HepG2 (cell line): Measurements from ENCODE around the gene STOM. TPM values are rescaled to one million over a fixed set of nuclear protein-coding genes. Genes with fewer than 3 reads are reported as not detected.

Source experiments
- ATAC-seq: fragments of 200-7000 bp; cut with Tn5 transposase; 3 replicates; pipeline ENCODE4 v1.9.1; 2020; ENCODE audit warnings: mild to moderate bottlenecking, moderate library complexity
- BruUV-seq: library from RNA; stranded (reverse); fragments of 400-500 nt; replicated peaks from 2 replicates; lab custom pipeline; 2021; lab: Mats Ljungman, UMichigan
- CTCF ChIA-PET: fragments of 300-600 bp; formaldehyde crosslinking; extraction: SDS; loops from one replicate; lab custom pipeline; 2021; ENCODE audit warnings: low total read pairs, inconsistent platforms, low intra/inter-chr PET ratio; lab: Yijun Ruan, JAX
- POLR2A ChIA-PET: fragments of 350-600 bp; sonication (Branson Sonifier 250); formaldehyde crosslinking; loops from one replicate; lab custom pipeline; 2020; ENCODE audit warnings: antibody characterized with exemption, inconsistent platforms; lab: Yijun Ruan, JAX
- DNase-seq: peaks from one replicate; pipeline ENCODE4 v3.0.0-alpha.2; 2015; ENCODE audit warnings: low spot score
- FAIRE-seq: peaks from 3 replicates; lab custom pipeline; 2011; peaks lifted over from hg19 to GRCh38; lab: Jason Lieb, UNC
- H2AFZ ChIP-seq: one replicate; pipeline ENCODE4 v1.6.1; 2011; ENCODE audit warnings: low read length, inconsistent platforms
- H3K27ac ChIP-seq: fragments of 300-600 bp; 3 replicates; pipeline ENCODE4 v1.8.0; 2011; ENCODE audit warnings: mixed run types, mild to moderate bottlenecking, mixed read lengths, low read length, inconsistent platforms; ENCODE audit not compliant: insufficient read depth; ENCODE audit errors: extremely low read length
- H3K27me3 ChIP-seq, 2 experiments: fragments of 200-600 bp in 1 of 2; 2 replicates in 1 of 2; 3 replicates in 1 of 2; pipeline versions ENCODE4 v1.6.0 to v1.8.0; 2011; ENCODE audit warnings: low read length in 2 of 2, mild to moderate bottlenecking in 2 of 2, moderate library complexity in 2 of 2, inconsistent platforms in 1 of 2; ENCODE audit not compliant: insufficient read depth in 2 of 2, control insufficient read depth in 1 of 2
- H3K36me3 ChIP-seq, 2 experiments: fragments of 200-600 bp in 1 of 2; replicated peaks in 1 of 2; 2 replicates in 1 of 2; 3 replicates in 1 of 2; pipeline versions ENCODE4 v1.5.1 to v1.8.0; 2011; ENCODE audit warnings: low read length in 2 of 2, inconsistent platforms in 1 of 2; ENCODE audit not compliant: insufficient read depth in 2 of 2, control insufficient read depth in 1 of 2
- H3K4me1 ChIP-seq: 2 replicates; pipeline ENCODE4 v1.5.1; 2012; ENCODE audit warnings: low read length, inconsistent platforms; ENCODE audit not compliant: insufficient read depth
- H3K4me2 ChIP-seq: 2 replicates; pipeline ENCODE4 v1.6.0; 2011; ENCODE audit warnings: low read depth, low read length, inconsistent platforms
- H3K4me3 ChIP-seq, 3 experiments: fragments of 200-600 bp in 1 of 3; sonication (generic), shearing (Covaris generic) in 1 of 3; replicated peaks in 1 of 3; 2 replicates each; pipeline ENCODE4 v1.5.1; 2011 to 2016; ENCODE audit warnings: low read length in 3 of 3, inconsistent platforms in 2 of 3, low read depth in 2 of 3, mild to moderate bottlenecking in 2 of 3, control low read depth in 1 of 3, mixed read lengths in 1 of 3; ENCODE audit not compliant: insufficient read depth in 1 of 3
- H3K79me2 ChIP-seq: one replicate; pipeline ENCODE4 v1.6.1; 2011; ENCODE audit warnings: low read length, inconsistent platforms; ENCODE audit not compliant: insufficient read depth
- H3K9ac ChIP-seq: 2 replicates; pipeline ENCODE4 v1.6.0; 2011; ENCODE audit warnings: mild to moderate bottlenecking, low read depth, low read length, inconsistent platforms; ENCODE audit not compliant: insufficient read depth
- H3K9me3 ChIP-seq: 2 replicates; pipeline ENCODE4 v1.5.1; 2012; ENCODE audit warnings: mild to moderate bottlenecking, low read length
- H4K20me1 ChIP-seq: 2 replicates; pipeline ENCODE4 v1.6.0; 2011; ENCODE audit warnings: inconsistent platforms, mild to moderate bottlenecking, low read length, moderate library complexity; ENCODE audit not compliant: insufficient read depth
- AGO2 ChIP-seq: fragments of 200-400 bp; formaldehyde crosslinking; optimal IDR thresholded peaks from 2 replicates; pipeline ENCODE3; 2017; ENCODE audit warnings: mild to moderate bottlenecking, low read depth, low read length, moderate library complexity
- NCOR1 ChIP-seq: fragments of 200-600 bp; sonication (generic); IDR thresholded peaks from 2 replicates; pipeline ENCODE4 v1.7.0; 2017; ENCODE audit warnings: antibody characterized with exemption, low read length, borderline replicate concordance
- ONECUT2 ChIP-seq: sonication (generic); formaldehyde crosslinking; IDR thresholded peaks from 2 replicates; pipeline ENCODE4 v1.4.0; 2020; ENCODE audit warnings: missing genetic modification reagents
- PHB2 ChIP-seq: fragments of 450-650 bp; IDR thresholded peaks from 2 replicates; pipeline ENCODE4 v1.6.1; 2018; ENCODE audit not compliant: partially characterized antibody
- RBFOX2 ChIP-seq: fragments of 200-400 bp; formaldehyde crosslinking; IDR thresholded peaks from 2 replicates; pipeline ENCODE4 v1.6.1; 2017; ENCODE audit warnings: low read depth, mild to moderate bottlenecking, low read length
- RXRB ChIP-seq: IDR thresholded peaks from 2 replicates; pipeline ENCODE4 v1.6.1; 2016; ENCODE audit warnings: borderline replicate concordance, missing genetic modification reagents, missing compliant biosample characterization
- ZNF224 ChIP-seq: sonication (generic); formaldehyde crosslinking; IDR thresholded peaks from 2 replicates; pipeline ENCODE4 v1.5.0; 2020; ENCODE audit warnings: mild to moderate bottlenecking, missing genetic modification reagents
- ZNF513 ChIP-seq: sonication (generic); formaldehyde crosslinking; conservative IDR thresholded peaks from 2 replicates; pipeline ENCODE4 v1.5.0; 2020; ENCODE audit warnings: missing genetic modification reagents
- WGBS: methylation state at CpG from one replicate; pipeline ENCODE4 v1.1.6; 2017; ENCODE audit warnings: low lambda C conversion rate; 5-methylcytosine and 5-hydroxymethylcytosine counted together
- in situ Hi-C: cut with HindIII; loops from 2 replicates; pipeline ENCODE4 v1.10.0; 2017; ENCODE audit warnings: low pct_unique_long_range_greater_than_20kb; ENCODE audit not compliant: extremely low pct_ligation_motif_present
- intact Hi-C: fragments of 100-400 bp; cut with micrococcal nuclease; formaldehyde crosslinking; loops from one replicate; pipeline ENCODE4 v1.10.0; 2022; ENCODE audit not compliant: unreplicated experiment
- polyA plus RNA-seq, 8 experiments: library from polyadenylated mRNA; depleted of rRNA in 3 of 8; stranded (reverse) in 7 of 8; unstranded in 1 of 8; fragments of >200 nt; fragmentation: Illumina TruSeq in 4 of 8; extraction: Trizol in 4 of 8; gene quantifications; 2 replicates each; pipeline versions ENCODE4 v1.2.1 to v1.2.3, GENCODE V29; 2011 to 2016; ENCODE audit warnings: low read depth in 4 of 8, missing spikeins in 1 of 8, mixed read lengths in 1 of 8; ENCODE audit not compliant: insufficient read depth in 1 of 8
- total RNA-seq, 5 experiments: library from RNA; depleted of rRNA; stranded (reverse); fragments of >200 nt; fragmentation: Illumina TruSeq; extraction: Trizol; gene quantifications; 2 replicates each; pipeline ENCODE4 v1.2.3, GENCODE V29; 2016; ENCODE audit warnings: low read depth in 1 of 5
- TF ChIP-seq, protein P1 (sequence below): sonication (generic); formaldehyde crosslinking; IDR thresholded peaks from 2 replicates; pipeline ENCODE4 v1.5.0; 2020; ENCODE audit warnings: missing genetic modification reagents
- TF ChIP-seq, protein P2 (sequence below): fragments of 450-650 bp; IDR thresholded peaks from 2 replicates; pipeline ENCODE4 v1.6.1; 2017
- TF ChIP-seq, protein P3 (sequence below): sonication (generic); formaldehyde crosslinking; IDR thresholded peaks from 2 replicates; pipeline ENCODE4 v1.4.0; 2020; ENCODE audit warnings: missing genetic modification reagents, borderline replicate concordance

The STOM gene
- total and polyA plus RNA-seq, 2 of the 13 experiments (the other 11 are each of a cell fraction or from before 2014, with no cell fraction given): 43.6 to 165 TPM

DNA sequence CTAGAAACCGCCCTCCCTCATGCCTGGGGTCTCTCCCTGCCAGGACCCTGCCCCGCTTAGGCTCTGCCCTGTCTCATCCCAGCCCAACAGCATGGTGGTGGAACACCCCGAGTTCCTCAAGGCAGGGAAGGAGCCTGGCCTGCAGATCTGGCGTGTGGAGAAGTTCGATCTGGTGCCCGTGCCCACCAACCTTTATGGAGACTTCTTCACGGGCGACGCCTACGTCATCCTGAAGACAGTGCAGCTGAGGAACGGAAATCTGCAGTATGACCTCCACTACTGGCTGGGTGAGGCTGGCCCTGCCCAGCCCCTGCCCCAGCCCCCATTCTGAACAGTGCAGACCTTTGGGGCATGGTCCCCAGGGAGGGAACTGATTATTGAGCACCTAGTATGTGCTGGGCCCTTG lies 68.2 kb downstream of the STOM start:
- H3K9ac ChIP-seq: no peak overlapping the region
- H3K4me3 ChIP-seq: no peak overlapping the region
- no peak for ATAC-seq
- peaks cover 80% of the 10 kb centered on the region for H3K4me1 ChIP-seq
- H3K27me3 ChIP-seq: no peaks in the 10 kb centered on the region
- CTCF ChIA-PET: no interaction called here
- peaks cover 11% of the 10 kb centered on the region for H3K79me2 ChIP-seq
- in situ Hi-C loops (no loop called here), intact Hi-C loops (no loop called here)
- H3K4me2 ChIP-seq: no peak overlapping the region
- POLR2A ChIA-PET: interaction anchor here (0.7 to 14.1 kb wide), 2 partner anchors 17 to 33 kb away, joined by 3 to 398 read pairs; no protein-coding TSS in a partner anchor
- H3K27ac ChIP-seq: no peak overlapping the region
- no TSS peak for BruUV-seq
- DNase-seq: no peak
- H2AFZ ChIP-seq: no peak overlapping the region
- FAIRE-seq: no peak
- H4K20me1 ChIP-seq: no peaks in the 10 kb centered on the region
- H3K36me3 ChIP-seq: peaks cover 19 to 31% of the 10 kb centered on the region in 2 experiments; a peak in 4 of 5 replicates
- no peaks in the 10 kb centered on the region for H3K9me3 ChIP-seq
- WGBS: 93% methylated on average over 3 of the region's 11 CpGs
- TF ChIP-seq RXRB (CRISPR knock-in tag): no peak
- TF ChIP-seq, protein P1, sequence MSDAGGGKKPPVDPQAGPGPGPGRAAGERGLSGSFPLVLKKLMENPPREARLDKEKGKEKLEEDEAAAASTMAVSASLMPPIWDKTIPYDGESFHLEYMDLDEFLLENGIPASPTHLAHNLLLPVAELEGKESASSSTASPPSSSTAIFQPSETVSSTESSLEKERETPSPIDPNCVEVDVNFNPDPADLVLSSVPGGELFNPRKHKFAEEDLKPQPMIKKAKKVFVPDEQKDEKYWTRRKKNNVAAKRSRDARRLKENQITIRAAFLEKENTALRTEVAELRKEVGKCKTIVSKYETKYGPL: no peak
- no peak for TF ChIP-seq ZNF513 (CRISPR knock-in tag)
- no peak for TF ChIP-seq NCOR1
- no peak for TF ChIP-seq ONECUT2 (CRISPR knock-in tag)
- TF ChIP-seq, protein P2, sequence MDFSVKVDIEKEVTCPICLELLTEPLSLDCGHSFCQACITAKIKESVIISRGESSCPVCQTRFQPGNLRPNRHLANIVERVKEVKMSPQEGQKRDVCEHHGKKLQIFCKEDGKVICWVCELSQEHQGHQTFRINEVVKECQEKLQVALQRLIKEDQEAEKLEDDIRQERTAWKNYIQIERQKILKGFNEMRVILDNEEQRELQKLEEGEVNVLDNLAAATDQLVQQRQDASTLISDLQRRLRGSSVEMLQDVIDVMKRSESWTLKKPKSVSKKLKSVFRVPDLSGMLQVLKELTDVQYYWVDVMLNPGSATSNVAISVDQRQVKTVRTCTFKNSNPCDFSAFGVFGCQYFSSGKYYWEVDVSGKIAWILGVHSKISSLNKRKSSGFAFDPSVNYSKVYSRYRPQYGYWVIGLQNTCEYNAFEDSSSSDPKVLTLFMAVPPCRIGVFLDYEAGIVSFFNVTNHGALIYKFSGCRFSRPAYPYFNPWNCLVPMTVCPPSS: no peak
- TF ChIP-seq ZNF224 (CRISPR knock-in tag): 0 out of 2 replicates have a peak, but pooled peaks have one; percentile 29
- TF ChIP-seq PHB2: no peak
- TF ChIP-seq AGO2: peak; percentile 86
- TF ChIP-seq, protein P3, sequence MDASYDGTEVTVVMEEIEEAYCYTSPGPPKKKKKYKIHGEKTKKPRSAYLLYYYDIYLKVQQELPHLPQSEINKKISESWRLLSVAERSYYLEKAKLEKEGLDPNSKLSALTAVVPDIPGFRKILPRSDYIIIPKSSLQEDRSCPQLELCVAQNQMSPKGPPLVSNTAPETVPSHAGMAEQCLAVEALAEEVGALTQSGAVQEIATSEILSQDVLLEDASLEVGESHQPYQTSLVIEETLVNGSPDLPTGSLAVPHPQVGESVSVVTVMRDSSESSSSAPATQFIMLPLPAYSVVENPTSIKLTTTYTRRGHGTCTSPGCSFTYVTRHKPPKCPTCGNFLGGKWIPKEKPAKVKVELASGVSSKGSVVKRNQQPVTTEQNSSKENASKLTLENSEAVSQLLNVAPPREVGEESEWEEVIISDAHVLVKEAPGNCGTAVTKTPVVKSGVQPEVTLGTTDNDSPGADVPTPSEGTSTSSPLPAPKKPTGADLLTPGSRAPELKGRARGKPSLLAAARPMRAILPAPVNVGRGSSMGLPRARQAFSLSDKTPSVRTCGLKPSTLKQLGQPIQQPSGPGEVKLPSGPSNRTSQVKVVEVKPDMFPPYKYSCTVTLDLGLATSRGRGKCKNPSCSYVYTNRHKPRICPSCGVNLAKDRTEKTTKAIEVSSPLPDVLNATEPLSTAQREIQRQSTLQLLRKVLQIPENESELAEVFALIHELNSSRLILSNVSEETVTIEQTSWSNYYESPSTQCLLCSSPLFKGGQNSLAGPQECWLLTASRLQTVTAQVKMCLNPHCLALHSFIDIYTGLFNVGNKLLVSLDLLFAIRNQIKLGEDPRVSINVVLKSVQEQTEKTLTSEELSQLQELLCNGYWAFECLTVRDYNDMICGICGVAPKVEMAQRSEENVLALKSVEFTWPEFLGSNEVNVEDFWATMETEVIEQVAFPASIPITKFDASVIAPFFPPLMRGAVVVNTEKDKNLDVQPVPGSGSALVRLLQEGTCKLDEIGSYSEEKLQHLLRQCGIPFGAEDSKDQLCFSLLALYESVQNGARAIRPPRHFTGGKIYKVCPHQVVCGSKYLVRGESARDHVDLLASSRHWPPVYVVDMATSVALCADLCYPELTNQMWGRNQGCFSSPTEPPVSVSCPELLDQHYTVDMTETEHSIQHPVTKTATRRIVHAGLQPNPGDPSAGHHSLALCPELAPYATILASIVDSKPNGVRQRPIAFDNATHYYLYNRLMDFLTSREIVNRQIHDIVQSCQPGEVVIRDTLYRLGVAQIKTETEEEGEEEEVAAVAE (CRISPR knock-in tag): no peak
- TF ChIP-seq RBFOX2: peak; percentile 56; the same call in 1 of the 2 replicates
